ENCODE measurements around the gene ZNF304.
A peak's percentile ranks its signal among the peaks of the same experiment; 100 is the strongest.

GRCh38 chr19:57406516-57407123 lies 55.5 kb downstream of the ZNF304 start:
- TF ChIP-seq EZH2 (IDR thresholded peaks at IDR 0.05; ENCODE audit: low read length): no peak
- peak; percentile 91 to 96 (median 92) for TF ChIP-seq CTCF (optimal IDR thresholded peaks at IDR 0.05 in 1 of 3, IDR thresholded peaks at IDR 0.05 in 1 of 3, conservative IDR thresholded peaks at IDR 0.05 in 1 of 3; ENCODE audit: extremely low read depth in 1 of 3, insufficient read depth in 2 of 3, low read length in 3 of 3)

All from keratinocyte (primary cell).